Measurements from ENCODE around the gene DHRS1. TPM values are rescaled to one million over a fixed set of nuclear protein-coding genes. Genes with fewer than 3 reads are reported as not detected.

Gene DHRS1
- total RNA-seq, 1 donor from 2014 or later = 10.4 TPM

GRCh38 chr14:24322672-24323071 is 23.1 kb upstream of the DHRS1 start:
- no peak for DNase-seq (ENCODE audit: low spot score)
- Mint-ChIP-seq H3K4me3 (ENCODE audit: low read depth) (no peak overlapping the region), H3K36me3 (ENCODE audit: low read depth) (no peaks in the 10 kb centered on the region), H3K27ac (no peak overlapping the region), H3K27me3 (ENCODE audit: low read depth) (peaks cover 11% of the 10 kb centered on the region), H3K4me1 (ENCODE audit: low read depth) (peaks cover 12% of the 10 kb centered on the region), H3K9me3 (no peaks in the 10 kb centered on the region)
- intact Hi-C loops (cut with micrococcal nuclease) = no loop called here

GRCh38 chr14:24321212-24321975 is 21.8 kb upstream of the DHRS1 start:
- Mint-ChIP-seq H3K36me3 (ENCODE audit: low read depth) (peaks cover 3% of the 10 kb centered on the region), H3K9me3 (no peaks in the 10 kb centered on the region), H3K27ac (no peak overlapping the region), H3K4me1 (ENCODE audit: low read depth) (peaks cover 15% of the 10 kb centered on the region), H3K4me3 (ENCODE audit: low read depth) (no peak overlapping the region), H3K27me3 (ENCODE audit: low read depth) (peaks cover 11% of the 10 kb centered on the region)
- no peak for DNase-seq (ENCODE audit: low spot score)
- intact Hi-C loops (cut with micrococcal nuclease) = no loop called here

DNA sequence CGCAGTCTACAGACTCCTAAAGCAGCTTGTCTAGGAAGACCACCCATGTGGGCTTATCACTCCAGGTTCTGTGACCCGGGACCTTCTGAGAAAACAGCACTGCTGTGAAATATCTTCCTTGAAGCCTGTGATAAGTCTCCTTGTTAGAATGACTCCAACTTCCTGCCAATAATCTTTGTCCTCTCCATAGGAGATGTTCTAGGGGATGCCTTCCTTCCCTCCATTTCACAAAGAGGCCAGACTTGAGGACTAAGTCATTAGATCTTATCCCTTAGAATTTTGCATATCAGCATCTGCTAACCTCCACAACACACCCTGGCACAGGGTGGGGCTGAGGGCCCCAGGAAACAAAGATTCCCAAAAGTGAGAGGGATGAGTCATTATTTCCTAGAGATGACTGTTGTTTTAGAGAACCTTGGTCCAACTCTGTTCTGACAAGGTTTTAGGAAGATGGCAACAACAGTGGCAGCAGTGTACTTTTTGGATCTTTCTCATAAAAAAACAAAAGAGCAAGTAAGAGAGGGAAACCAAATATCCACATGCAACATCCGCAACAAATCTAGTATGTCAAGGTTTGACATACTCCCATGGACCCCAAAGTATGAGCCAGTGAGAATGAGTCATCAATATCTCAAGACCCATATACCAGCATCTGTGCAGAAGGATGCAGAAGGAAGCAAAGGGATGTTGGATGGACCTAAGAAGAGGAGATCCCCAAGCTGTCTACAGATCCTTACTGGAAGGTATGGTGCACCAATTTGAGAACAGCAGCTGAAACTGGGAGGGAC is 17.8 kb upstream of the DHRS1 start:
- H3K4me3 Mint-ChIP-seq (ENCODE audit: low read depth) = no peak overlapping the region
- H3K9me3 Mint-ChIP-seq = no peaks in the 10 kb centered on the region
- H3K27ac Mint-ChIP-seq = peak overlapping the region; percentile 16
- H3K4me1 Mint-ChIP-seq (ENCODE audit: low read depth) = peaks cover 37% of the 10 kb centered on the region
- no peak for DNase-seq (ENCODE audit: low spot score)
- peaks cover 11% of the 10 kb centered on the region for H3K27me3 Mint-ChIP-seq (ENCODE audit: low read depth)
- intact Hi-C loops (cut with micrococcal nuclease) = no loop called here
- peaks cover 26% of the 10 kb centered on the region for H3K36me3 Mint-ChIP-seq (ENCODE audit: low read depth)

- Mint-ChIP-seq H3K4me1 (ENCODE audit: low read depth) (peaks cover 45% of the 10 kb centered on the region), H3K4me3 (ENCODE audit: low read depth) (no peak overlapping the region), H3K36me3 (ENCODE audit: low read depth) (peaks cover 30% of the 10 kb centered on the region), H3K9me3 (no peaks in the 10 kb centered on the region), H3K27ac (no peak overlapping the region), H3K27me3 (ENCODE audit: low read depth) (peaks cover 11% of the 10 kb centered on the region)
- intact Hi-C loops (cut with micrococcal nuclease) = no loop called here
- no peak for DNase-seq (ENCODE audit: low spot score)
These were observed 17.0 kb upstream of the DHRS1 start for GRCh38 chr14:24316597-24316950.

DNA sequence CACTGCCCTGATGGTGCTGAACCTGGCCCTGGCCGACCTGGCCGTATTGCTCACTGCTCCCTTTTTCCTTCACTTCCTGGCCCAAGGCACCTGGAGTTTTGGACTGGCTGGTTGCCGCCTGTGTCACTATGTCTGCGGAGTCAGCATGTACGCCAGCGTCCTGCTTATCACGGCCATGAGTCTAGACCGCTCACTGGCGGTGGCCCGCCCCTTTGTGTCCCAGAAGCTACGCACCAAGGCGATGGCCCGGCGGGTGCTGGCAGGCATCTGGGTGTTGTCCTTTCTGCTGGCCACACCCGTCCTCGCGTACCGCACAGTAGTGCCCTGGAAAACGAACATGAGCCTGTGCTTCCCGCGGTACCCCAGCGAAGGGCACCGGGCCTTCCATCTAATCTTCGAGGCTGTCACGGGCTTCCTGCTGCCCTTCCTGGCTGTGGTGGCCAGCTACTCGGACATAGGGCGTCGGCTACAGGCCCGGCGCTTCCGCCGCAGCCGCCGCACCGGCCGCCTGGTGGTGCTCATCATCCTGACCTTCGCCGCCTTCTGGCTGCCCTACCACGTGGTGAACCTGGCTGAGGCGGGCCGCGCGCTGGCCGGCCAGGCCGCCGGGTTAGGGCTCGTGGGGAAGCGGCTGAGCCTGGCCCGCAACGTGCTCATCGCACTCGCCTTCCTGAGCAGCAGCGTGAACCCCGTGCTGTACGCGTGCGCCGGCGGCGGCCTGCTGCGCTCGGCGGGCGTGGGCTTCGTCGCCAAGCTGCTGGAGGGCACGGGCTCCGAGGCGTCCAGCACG is 16.4 kb upstream of the DHRS1 start:
- intact Hi-C loops (cut with micrococcal nuclease) = loop anchor here (2.0 kb wide), 1 partner anchor 17 kb away; no protein-coding TSS in a partner anchor
- no peak for DNase-seq (ENCODE audit: low spot score)
- peaks cover 45% of the 10 kb centered on the region for H3K4me1 Mint-ChIP-seq (ENCODE audit: low read depth)
- H3K9me3 Mint-ChIP-seq = no peaks in the 10 kb centered on the region
- H3K27ac Mint-ChIP-seq = no peak overlapping the region
- H3K4me3 Mint-ChIP-seq (ENCODE audit: low read depth) = no peak overlapping the region
- peaks cover 11% of the 10 kb centered on the region for H3K27me3 Mint-ChIP-seq (ENCODE audit: low read depth)
- H3K36me3 Mint-ChIP-seq (ENCODE audit: low read depth) = peaks cover 30% of the 10 kb centered on the region

GRCh38 chr14:24315243-24315806 is 15.7 kb upstream of the DHRS1 start:
- intact Hi-C loops (cut with micrococcal nuclease) = loop anchor here (2.0 kb wide), 1 partner anchor 17 kb away; no protein-coding TSS in a partner anchor
- H3K4me3 Mint-ChIP-seq (ENCODE audit: low read depth) = no peak overlapping the region
- peaks cover 30% of the 10 kb centered on the region for H3K36me3 Mint-ChIP-seq (ENCODE audit: low read depth)
- no peaks in the 10 kb centered on the region for H3K9me3 Mint-ChIP-seq
- peaks cover 10% of the 10 kb centered on the region for H3K27me3 Mint-ChIP-seq (ENCODE audit: low read depth)
- peaks cover 46% of the 10 kb centered on the region for H3K4me1 Mint-ChIP-seq (ENCODE audit: low read depth)
- no peak overlapping the region for H3K27ac Mint-ChIP-seq
- DNase-seq (ENCODE audit: low spot score) = no peak

- peak overlapping the region; percentile 20 for H3K27ac Mint-ChIP-seq
- peaks cover 50% of the 10 kb centered on the region for H3K4me1 Mint-ChIP-seq (ENCODE audit: low read depth)
- H3K4me3 Mint-ChIP-seq (ENCODE audit: low read depth) = no peak overlapping the region
- intact Hi-C loops (cut with micrococcal nuclease) = loop anchor here (2.0 kb wide), 1 partner anchor 18 kb away; no protein-coding TSS in a partner anchor
- peaks cover 34% of the 10 kb centered on the region for H3K36me3 Mint-ChIP-seq (ENCODE audit: low read depth)
- no peak for DNase-seq (ENCODE audit: low spot score)
- no peaks in the 10 kb centered on the region for H3K9me3 Mint-ChIP-seq
- H3K27me3 Mint-ChIP-seq (ENCODE audit: low read depth) = peaks cover 3% of the 10 kb centered on the region
These were observed 15.0 kb upstream of the DHRS1 start for GRCh38 chr14:24314377-24315193.

DNA sequence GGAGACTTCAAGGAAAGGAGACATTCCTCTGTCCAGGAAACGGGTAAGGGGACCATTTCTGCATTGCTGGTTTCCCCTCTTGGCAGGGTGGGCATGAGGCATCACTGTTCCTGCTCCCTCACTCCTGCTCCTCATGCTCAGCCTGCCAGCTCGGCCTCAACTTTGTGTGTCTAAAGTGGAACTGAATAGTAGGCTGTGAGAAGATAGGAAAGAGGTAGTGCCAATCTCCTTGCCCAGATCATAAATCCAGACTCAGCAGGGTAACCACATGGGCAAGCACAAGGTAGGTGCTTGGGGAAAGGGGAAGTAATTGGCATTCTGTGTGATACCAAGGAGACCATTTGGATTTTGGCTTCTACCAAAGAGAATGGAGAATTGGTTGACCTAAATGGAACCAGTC is 14.3 kb upstream of the DHRS1 start:
- intact Hi-C loops (cut with micrococcal nuclease) = loop anchor here (2.0 kb wide), 1 partner anchor 19 kb away; no protein-coding TSS in a partner anchor
- Mint-ChIP-seq H3K27ac (peak overlapping the region; percentile 56), H3K4me3 (ENCODE audit: low read depth) (peak overlapping the region; percentile 57), H3K27me3 (ENCODE audit: low read depth) (no peaks in the 10 kb centered on the region), H3K4me1 (ENCODE audit: low read depth) (peaks cover 55% of the 10 kb centered on the region), H3K36me3 (ENCODE audit: low read depth) (peaks cover 40% of the 10 kb centered on the region), H3K9me3 (no peaks in the 10 kb centered on the region)
- no peak for DNase-seq (ENCODE audit: low spot score)

- peak overlapping the region; percentile 81 for H3K4me3 Mint-ChIP-seq (ENCODE audit: low read depth)
- DNase-seq (ENCODE audit: low spot score) = peak; percentile 39
- no peaks in the 10 kb centered on the region for H3K9me3 Mint-ChIP-seq
- H3K27me3 Mint-ChIP-seq (ENCODE audit: low read depth) = no peaks in the 10 kb centered on the region
- intact Hi-C loops (cut with micrococcal nuclease) = no loop called here
- peaks cover 47% of the 10 kb centered on the region for H3K36me3 Mint-ChIP-seq (ENCODE audit: low read depth)
- H3K27ac Mint-ChIP-seq = peak overlapping the region; percentile 82
- H3K4me1 Mint-ChIP-seq (ENCODE audit: low read depth) = peaks cover 60% of the 10 kb centered on the region
These were observed 13.3 kb upstream of the DHRS1 start for GRCh38 chr14:24312736-24313507.

DNA sequence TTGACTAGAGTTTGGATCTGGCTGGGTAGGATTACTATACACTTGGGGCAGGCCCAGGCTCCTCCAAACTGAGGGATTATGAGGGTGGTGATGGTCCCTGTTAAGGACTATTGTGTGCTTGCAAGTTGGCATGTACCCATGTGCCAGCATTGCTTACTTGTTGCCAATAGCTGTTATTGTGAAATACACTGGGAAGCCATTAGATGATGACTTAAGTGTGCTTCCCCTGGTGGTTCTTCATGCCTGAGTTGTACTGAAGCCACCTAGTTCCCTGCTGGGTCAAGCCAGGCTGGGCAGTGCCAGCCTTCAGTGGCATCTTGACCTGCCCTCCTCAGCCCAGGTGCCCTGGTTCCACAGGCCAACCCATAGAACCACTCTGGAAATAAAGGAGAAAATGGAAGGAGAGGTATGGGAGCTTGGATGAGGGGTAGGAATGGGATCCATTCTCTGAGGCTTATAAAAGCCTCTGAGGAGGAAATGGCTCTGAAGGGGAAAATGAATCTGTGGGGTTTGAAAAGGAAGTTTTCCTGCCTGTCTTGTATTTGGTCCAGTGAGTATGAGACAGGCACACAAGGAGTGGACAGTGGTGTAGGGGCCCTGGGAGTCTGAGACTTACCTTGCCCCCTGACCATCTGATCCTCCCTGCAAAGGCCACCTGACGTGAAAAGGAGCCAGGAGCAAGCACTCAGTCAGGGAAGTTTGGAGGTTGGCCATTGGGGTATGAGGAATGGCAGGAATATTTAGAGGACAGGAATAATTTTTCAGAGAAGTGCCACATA is 12.4 kb upstream of the DHRS1 start:
- intact Hi-C loops (cut with micrococcal nuclease) = no loop called here

More for the DNA sequence above, 12.4 kb upstream of the DHRS1 start:
- DNase-seq (ENCODE audit: low spot score) = no peak
- Mint-ChIP-seq H3K9me3 (no peaks in the 10 kb centered on the region), H3K27ac (peak overlapping the region; percentile 82), H3K4me3 (ENCODE audit: low read depth) (peak overlapping the region; percentile 81), H3K36me3 (ENCODE audit: low read depth) (peaks cover 53% of the 10 kb centered on the region), H3K4me1 (ENCODE audit: low read depth) (peaks cover 57% of the 10 kb centered on the region), H3K27me3 (ENCODE audit: low read depth) (no peaks in the 10 kb centered on the region)

Data from activated T-helper 2 cell treated with anti-CD3 and anti-CD28 coated beads, Interferon-gamma antibody, Interleukin-2, Interleukin-4, amounts not matched to agents 10 μg/mL and 5 μg/mL and 100 μg/mL, durations not matched to agents 14 hours and 24 hours and 36 hours (primary cell).